Gastroesophageal sphincter (tissue), 4 donors: Measurements from ENCODE around the gene ZNF865. TPM values are rescaled to one million over a fixed set of nuclear protein-coding genes. Genes with fewer than 3 reads are reported as not detected.

Experiments
- ATAC-seq: fragments of 150-250 bp; one replicate; pipeline ENCODE4 v1.9.1; 2016; ENCODE audit warnings: mild to moderate bottlenecking, moderate library complexity
- H3K27ac ChIP-seq, 4 donors: fragments of 200-600 bp; sonication (generic) in 3 of 4; 1 replicate in 3 of 4; 2 replicates in 1 of 4; pipeline ENCODE4 v1.5.1; 2016 to 2019
- H3K27me3 ChIP-seq: fragments of 200-600 bp; sonication (generic); one replicate; pipeline ENCODE4 v1.5.1; 2019
- H3K36me3 ChIP-seq, 2 donors: fragments of 200-600 bp; sonication (generic); one replicate each; pipeline ENCODE4 v1.5.1; 2019; ENCODE audit warnings: control low read depth in 1 of 2
- H3K4me1 ChIP-seq, 3 donors: fragments of 200-600 bp; sonication (generic); 1 replicate in 2 of 3; 2 replicates in 1 of 3; pipeline ENCODE4 v1.5.1; 2016 to 2019; ENCODE audit warnings: control low read depth in 2 of 3
- H3K4me3 ChIP-seq, 2 donors: fragments of 200-600 bp; sonication (generic); one replicate each; pipeline ENCODE4 v1.5.1; 2019; ENCODE audit warnings: mild to moderate bottlenecking in 1 of 2, moderate library complexity in 1 of 2
- H3K9me3 ChIP-seq, 3 donors: fragments of 200-600 bp; sonication (generic); one replicate each; pipeline ENCODE4 v1.5.1; 2017 to 2019; ENCODE audit warnings: control low read depth in 2 of 3
- CTCF ChIP-seq, 4 experiments: fragments of 200-600 bp in 2 of 4; fragments of 450-650 bp in 2 of 4; sonication (generic) in 1 of 4; IDR thresholded peaks; one replicate each; pipeline ENCODE4 v1.5.1; 2017 to 2019; ENCODE audit warnings: antibody characterized with exemption in 4 of 4, mild to moderate bottlenecking in 2 of 4, moderate library complexity in 2 of 4
- EP300 ChIP-seq: sonication (generic); formaldehyde crosslinking; IDR thresholded peaks from one replicate; pipeline ENCODE4 v1.6.1; 2017; ENCODE audit warnings: antibody characterized with exemption, mild to moderate bottlenecking
- POLR2A ChIP-seq, 2 donors: fragments of 450-650 bp; IDR thresholded peaks; one replicate each; pipeline ENCODE4 v1.6.1; 2017; ENCODE audit warnings: antibody characterized with exemption in 2 of 2, mild to moderate bottlenecking in 2 of 2, moderate library complexity in 1 of 2
- POLR2AphosphoS5 ChIP-seq: sonication (generic); formaldehyde crosslinking; IDR thresholded peaks from one replicate; pipeline ENCODE4 v1.6.1; 2017; ENCODE audit warnings: antibody characterized with exemption
- WGBS, 2 donors: methylation state at CpG; one replicate each; pipeline ENCODE4 v1.1.5; 2018; ENCODE audit warnings: low coverage in 1 of 2; 5-methylcytosine and 5-hydroxymethylcytosine counted together
- total RNA-seq, 4 donors: library from RNA; depleted of rRNA; stranded (reverse); fragments of >200 nt; gene quantifications; one replicate each; pipeline ENCODE4 v1.1.0, GENCODE V29; 2016

Gene ZNF865
- total RNA-seq, 4 donors from 2014 or later, result 4.6 to 12.0 (median 6.4) TPM

GRCh38 chr19:55597501-55597921 is 7.9 kb upstream of the ZNF865 start:
- ATAC-seq, result no peak
- Histone ChIP-seq H3K4me3 (no peak overlapping the region), H3K9me3 (no peaks in the 10 kb centered on the region), H3K27me3 (no peaks in the 10 kb centered on the region), H3K36me3 (peaks cover 0 to 48% of the 10 kb centered on the region in 2 donors), H3K4me1 (peaks cover 0 to 21% (median 6%) of the 10 kb centered on the region in 3 donors), H3K27ac (no peak overlapping the region)
- WGBS, 2 donors, result 92 to 98% methylated on average over 2 to 10 of the region's 30 CpGs
- TF ChIP-seq EP300 (no peak), CTCF (IDR thresholded peaks at IDR 0.05) (no peak), POLR2A (IDR thresholded peaks at IDR 0.05) (no peak), POLR2AphosphoS5 (no peak)

- no peaks in the 10 kb centered on the region for H3K9me3 ChIP-seq
- 82 to 83% methylated on average over 7 to 8 of the region's 9 CpGs for WGBS, 2 donors
- TF ChIP-seq POLR2AphosphoS5, result no peak
- TF ChIP-seq EP300, result no peak
- TF ChIP-seq CTCF (IDR thresholded peaks at IDR 0.05), result no peak
- TF ChIP-seq POLR2A (IDR thresholded peaks at IDR 0.05), result no peak
- H3K36me3 ChIP-seq, result peaks cover 0 to 48% of the 10 kb centered on the region in 2 donors
- no peak overlapping the region for H3K4me3 ChIP-seq
- H3K4me1 ChIP-seq, result peaks cover 0 to 21% (median 6%) of the 10 kb centered on the region in 3 donors
- H3K27me3 ChIP-seq, result no peaks in the 10 kb centered on the region
- peak overlapping the region in 3 of 4 donors; percentile 94 to 99 (median 98) for H3K27ac ChIP-seq
- ATAC-seq, result no peak
These were observed 7.4 kb upstream of the ZNF865 start for GRCh38 chr19:55598034-55598433.

- WGBS, 2 donors, result 7 to 13% methylated on average over 8 to 14 of the region's 26 CpGs
- Histone ChIP-seq H3K27ac (peak overlapping the region; percentile 93 to 99 (median 96)), H3K4me3 (peak overlapping the region; percentile 49 to 70), H3K9me3 (no peaks in the 10 kb centered on the region), H3K36me3 (peaks cover 0 to 42% of the 10 kb centered on the region in 2 donors), H3K4me1 (peaks cover 0 to 23% (median 6%) of the 10 kb centered on the region in 3 donors), H3K27me3 (no peaks in the 10 kb centered on the region)
- peak; percentile 77 for ATAC-seq
- TF ChIP-seq POLR2A (IDR thresholded peaks at IDR 0.05), result peak in 1 of 2 donors; percentile 42
- TF ChIP-seq CTCF (IDR thresholded peaks at IDR 0.05), result no peak
These were observed 6.6 kb upstream of the ZNF865 start for GRCh38 chr19:55598719-55599467.

DNA sequence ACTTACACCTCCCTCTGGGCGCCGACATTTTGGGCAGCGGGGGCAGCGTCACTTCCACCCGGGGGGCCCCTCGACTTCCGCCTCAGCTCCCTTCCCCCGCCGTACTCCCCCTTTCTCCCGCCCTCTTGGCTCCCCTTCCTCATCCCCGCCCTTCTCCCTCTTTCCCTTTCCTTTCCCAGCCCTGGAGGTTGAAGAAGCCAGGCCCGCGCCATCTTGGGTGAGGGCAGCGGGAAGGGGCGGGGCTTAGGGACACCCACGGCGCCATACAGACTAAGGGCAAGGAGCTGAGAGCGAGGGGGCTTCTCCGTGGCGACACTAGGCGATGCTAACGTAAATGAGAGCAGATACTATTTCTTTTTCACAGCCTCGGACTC is 6.0 kb upstream of the ZNF865 start, which contains the start of gene FIZ1:
Gene FIZ1 (minus strand): TSS at position 50 of the 374 bp plus-strand sequence. CDS start 1,652 bp downstream, outside the sequence.
- 0% methylated on average over 3 to 7 of the region's 23 CpGs for WGBS, 2 donors
- no peak for TF ChIP-seq EP300
- peak; percentile 78 for TF ChIP-seq POLR2AphosphoS5
- Histone ChIP-seq H3K27ac (peak within 1 kb of the TSS; percentile 93 to 99 (median 96)), H3K4me3 (peak within 1 kb of the TSS; percentile 49 to 70), H3K27me3 (no peaks in the 10 kb centered on the region), H3K4me1 (peaks cover 0 to 29% (median 7%) of the 10 kb centered on the region in 3 donors), H3K9me3 (no peaks in the 10 kb centered on the region), H3K36me3 (peaks cover 0 to 42% of the 10 kb centered on the region in 2 donors)
- ATAC-seq, result peak; percentile 91

DNA sequence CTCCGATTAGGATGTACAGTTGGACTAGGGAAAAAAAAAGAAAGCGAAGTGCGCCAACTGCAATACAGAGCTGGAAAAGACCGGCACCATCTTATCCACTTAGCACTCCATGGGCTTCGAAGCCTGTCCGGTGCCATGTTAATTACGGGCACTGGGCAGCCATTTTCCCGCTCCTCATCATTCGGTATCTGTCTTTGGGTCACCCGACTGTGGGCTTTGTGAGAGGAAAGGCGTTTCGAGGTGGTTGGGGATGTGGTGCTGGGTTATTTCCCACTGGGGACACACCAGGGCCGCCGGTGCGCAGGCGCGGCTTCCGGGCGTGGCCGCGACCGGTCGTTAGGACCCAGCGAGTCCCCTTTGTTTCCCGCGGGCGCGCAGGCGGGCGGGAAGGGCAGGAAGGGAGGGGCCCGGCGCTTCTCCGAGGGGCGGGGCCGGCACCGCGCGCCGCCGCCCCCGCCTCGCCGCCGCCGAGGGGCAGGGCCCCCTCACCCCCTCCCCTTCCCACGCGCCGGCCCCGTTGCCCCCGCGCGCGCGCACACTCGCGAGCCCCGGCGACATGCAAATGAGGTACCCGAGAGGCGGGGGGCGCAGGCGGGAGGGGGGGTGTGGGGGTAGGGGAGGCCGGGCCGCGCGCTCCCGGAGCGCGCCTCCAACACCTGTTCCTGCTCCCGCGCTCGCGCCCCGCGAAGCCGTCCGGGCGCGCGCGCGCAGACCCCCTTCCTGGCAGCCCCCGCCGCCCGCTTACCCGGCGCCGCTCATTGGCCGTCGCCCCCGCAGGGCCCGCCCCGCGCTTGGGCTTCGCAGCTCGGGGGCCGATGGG is 5.4 kb upstream of the ZNF865 start, which contains the start of gene ZNF524:
Gene ZNF524 (plus strand): TSS at position 447 of the 820 bp plus-strand sequence. CDS start 1,825 bp downstream, outside the sequence.
- Histone ChIP-seq H3K27ac (peak within 1 kb of the TSS; percentile 93 to 99 (median 96)), H3K4me3 (peak within 1 kb of the TSS; percentile 49 to 70), H3K36me3 (peaks cover 0 to 37% of the 10 kb centered on the region in 2 donors), H3K9me3 (no peaks in the 10 kb centered on the region), H3K27me3 (no peaks in the 10 kb centered on the region), H3K4me1 (peaks cover 0 to 35% (median 12%) of the 10 kb centered on the region in 3 donors)
- WGBS, 2 donors, result 0 to 1% methylated on average over 3 to 11 of the region's 97 CpGs
- peak; percentile 78 for ATAC-seq
- TF ChIP-seq EP300 (no peak), CTCF (IDR thresholded peaks at IDR 0.05) (peak in 1 of 4 experiments; percentile 10), POLR2AphosphoS5 (peak; percentile 34), POLR2A (IDR thresholded peaks at IDR 0.05) (no peak)
